HTR-8/SVneo (cell line): ENCODE data around the gene SCMH1.
"Not testable (repeated sequence)": the region's sequence is repeated elsewhere in the genome, so short reads cannot be mapped to it uniquely, and the experiment has no call there.

Experiments used
- DNase-seq: peaks from one replicate; pipeline ENCODE4 v3.0.0; 2011; ENCODE audit warnings: low spot score, mixed read lengths; ENCODE audit not compliant: insufficient read length
- FAIRE-seq: peaks from 2 replicates; lab custom pipeline; 2011; peaks lifted over from hg19 to GRCh38; lab: Jason Lieb, UNC

Gene SCMH1

GRCh38 chr1:41255978-41256377 lies 13.9 kb upstream of the SCMH1 start:
- FAIRE-seq (no peak), DNase-seq (no peak)

GRCh38 chr1:41251120-41251519 lies 9.0 kb upstream of the SCMH1 start:
- FAIRE-seq, DNase-seq: not testable (repeated sequence)

- no peak for DNase-seq
- FAIRE-seq: no peak
These were observed 7.2 kb upstream of the SCMH1 start for GRCh38 chr1:41249319-41249718.

- DNase-seq (no peak), FAIRE-seq (no peak)
These were observed 4.5 kb upstream of the SCMH1 start for GRCh38 chr1:41246568-41246967.

- FAIRE-seq: no peak
- no peak for DNase-seq
These were observed 3.6 kb upstream of the SCMH1 start for GRCh38 chr1:41245659-41246058.

GRCh38 chr1:41243079-41243385 lies 926 bp upstream of the SCMH1 start:
- FAIRE-seq (no peak), DNase-seq (no peak)

- DNase-seq (no peak), FAIRE-seq (peak; percentile 44)
These were observed 404 bp upstream of the SCMH1 start for GRCh38 chr1:41242342-41243078.

GRCh38 chr1:41241354-41241748 lies 755 bp downstream of the SCMH1 start:
- DNase-seq (no peak), FAIRE-seq (no peak)

- no peak for FAIRE-seq
- no peak for DNase-seq
These were observed 1.2 kb downstream of the SCMH1 start for GRCh38 chr1:41240781-41241353.

GRCh38 chr1:41239988-41240610 lies 2.0 kb downstream of the SCMH1 start:
- DNase-seq: no peak

GRCh38 chr1:41238311-41238988 lies 3.7 kb downstream of the SCMH1 start:
- DNase-seq: peak; percentile 45
- peak; percentile 79 for FAIRE-seq

More at GRCh38 chr1:41239988-41240610, 2.0 kb downstream of the SCMH1 start:
- FAIRE-seq: no peak

GRCh38 chr1:41236781-41237180 lies 5.3 kb downstream of the SCMH1 start:
- FAIRE-seq (no peak), DNase-seq (no peak)

GRCh38 chr1:41235893-41236292 lies 6.2 kb downstream of the SCMH1 start:
- DNase-seq (no peak), FAIRE-seq (no peak)

GRCh38 chr1:41233708-41234107 lies 8.4 kb downstream of the SCMH1 start:
- FAIRE-seq: no peak

GRCh38 chr1:41232305-41232704 lies 9.8 kb downstream of the SCMH1 start:
- DNase-seq (no peak), FAIRE-seq (no peak)

More at GRCh38 chr1:41233708-41234107, 8.4 kb downstream of the SCMH1 start:
- DNase-seq: no peak

- no peak for FAIRE-seq
These were observed 11.4 kb downstream of the SCMH1 start for GRCh38 chr1:41230656-41231055.

GRCh38 chr1:41229219-41229618 lies 12.9 kb downstream of the SCMH1 start:
- not testable (repeated sequence) for FAIRE-seq, DNase-seq

More at GRCh38 chr1:41230656-41231055, 11.4 kb downstream of the SCMH1 start:
- no peak for DNase-seq

GRCh38 chr1:41226815-41227434 lies 15.2 kb downstream of the SCMH1 start:
- FAIRE-seq (no peak), DNase-seq (no peak)

GRCh38 chr1:41225495-41225894 lies 16.6 kb downstream of the SCMH1 start:
- DNase-seq (no peak), FAIRE-seq (no peak)

- DNase-seq: no peak
- no peak for FAIRE-seq
These were observed 19.6 kb downstream of the SCMH1 start for GRCh38 chr1:41222496-41222895.

GRCh38 chr1:41221995-41222394 lies 20.1 kb downstream of the SCMH1 start:
- DNase-seq (no peak), FAIRE-seq (no peak)
